Body of pancreas (tissue), 4 donors: ENCODE results near the gene GPER1. TPM values are rescaled to one million over a fixed set of nuclear protein-coding genes. Genes with fewer than 3 reads are reported as not detected.

Experiments used
- ATAC-seq: fragments of 150-250 bp; one replicate; pipeline ENCODE4 v1.9.1; 2016
- DNase-seq, 4 donors: peaks; one replicate each; pipeline ENCODE4 v3.0.0-alpha.2; 2019
- H3K27ac ChIP-seq, 4 donors: fragments of 200-600 bp; sonication (generic); 1 replicate in 3 of 4; 2 replicates in 1 of 4; pipeline versions ENCODE4 v1.5.1 to v1.6.1; 2016 to 2019; ENCODE audit warnings: mild to moderate bottlenecking in 1 of 4, mixed read lengths in 1 of 4, moderate library complexity in 1 of 4
- H3K27me3 ChIP-seq, 2 donors: fragments of 200-600 bp; sonication (generic); one replicate each; pipeline ENCODE4 v1.6.0; 2016; ENCODE audit warnings: mild to moderate bottlenecking in 1 of 2
- H3K36me3 ChIP-seq, 2 donors: fragments of 200-600 bp; sonication (generic); replicated peaks in 1 of 2; 2 replicates each; pipeline ENCODE4 v1.5.1; 2016; ENCODE audit warnings: low read depth in 2 of 2; ENCODE audit not compliant: insufficient read depth in 1 of 2
- H3K4me1 ChIP-seq: fragments of 200-600 bp; sonication (generic); one replicate; pipeline ENCODE4 v1.6.0; 2016
- H3K4me3 ChIP-seq, 2 donors: fragments of 200-600 bp; sonication (generic); 1 replicate in 1 of 2; 2 replicates in 1 of 2; pipeline ENCODE4 v1.5.1; 2016 to 2019
- H3K9me3 ChIP-seq, 3 donors: fragments of 200-600 bp; sonication (generic); 1 replicate in 2 of 3; 2 replicates in 1 of 3; pipeline ENCODE4 v1.5.1; 2016
- CTCF ChIP-seq, 7 experiments: fragments of 450-650 bp in 4 of 7; fragments of 200-600 bp in 3 of 7; sonication (generic) in 3 of 7; IDR thresholded peaks; one replicate each; pipeline ENCODE4 v1.5.1; 2016 to 2019; ENCODE audit warnings: antibody characterized with exemption in 7 of 7
- POLR2A ChIP-seq, 3 donors: fragments of 450-650 bp; IDR thresholded peaks; one replicate each; pipeline ENCODE4 v1.6.1; 2016; ENCODE audit warnings: antibody characterized with exemption in 3 of 3, mild to moderate bottlenecking in 2 of 3
- WGBS, 2 donors: methylation state at CpG; one replicate each; pipeline ENCODE4 v1.1.5; 2017; 5-methylcytosine and 5-hydroxymethylcytosine counted together
- intact Hi-C: fragments of 100-400 bp; cut with DNase I; formaldehyde crosslinking; loops from one replicate; pipeline ENCODE4 v1.15.1; 2023
- total RNA-seq, 2 donors: library from RNA; depleted of rRNA; stranded (reverse); fragments of >200 nt; gene quantifications; one replicate each; pipeline ENCODE4 v1.1.0, GENCODE V29; 2016

Gene GPER1
- total RNA-seq, 2 donors from 2014 or later, result 1.0 TPM; not detected in 1

- intact Hi-C loops, result loop anchor here (5.0 to 10.0 kb wide), 2 partner anchors 37 to 46 kb away; partner anchors contain the start of gene GPER1
- peaks cover 0 to 2% of the 10 kb centered on the region in 2 donors for H3K36me3 ChIP-seq
- H3K4me3 ChIP-seq, result no peak overlapping the region
- H3K9me3 ChIP-seq, result no peaks in the 10 kb centered on the region
- no peaks in the 10 kb centered on the region for H3K27me3 ChIP-seq
- DNase-seq (no peak), ATAC-seq (no peak)
- TF ChIP-seq POLR2A (IDR thresholded peaks at IDR 0.05) (no peak), CTCF (IDR thresholded peaks at IDR 0.05) (no peak)
- WGBS, 2 donors, result 94% methylated on average over 14 to 23 of the region's 26 CpGs
- peaks cover 4% of the 10 kb centered on the region for H3K4me1 ChIP-seq
- no peak overlapping the region for H3K27ac ChIP-seq
Measured at GRCh38 chr7:1130021-1130990, 42.4 kb downstream of the GPER1 start.

- WGBS, 2 donors, result 30 to 32% methylated on average over 2 of the region's 2 CpGs
- no peaks in the 10 kb centered on the region for H3K9me3 ChIP-seq
- ATAC-seq, result no peak
- H3K4me1 ChIP-seq, result peaks cover 5% of the 10 kb centered on the region
- intact Hi-C loops, result loop anchor here (5.0 to 10.0 kb wide), 2 partner anchors 36 to 47 kb away; partner anchors contain the start of gene GPER1
- no peak for TF ChIP-seq POLR2A (IDR thresholded peaks at IDR 0.05)
- no peak for TF ChIP-seq CTCF (IDR thresholded peaks at IDR 0.05)
- no peak overlapping the region for H3K4me3 ChIP-seq
- H3K27me3 ChIP-seq, result no peaks in the 10 kb centered on the region
- no peak overlapping the region for H3K27ac ChIP-seq
- H3K36me3 ChIP-seq, result peaks cover 0 to 2% of the 10 kb centered on the region in 2 donors
- DNase-seq, result no peak
Measured at GRCh38 chr7:1131471-1132265, 43.8 kb downstream of the GPER1 start.

GRCh38 chr7:1134951-1135350 is 47.0 kb downstream of the GPER1 start:
- ATAC-seq (no peak), DNase-seq (no peak)
- no peak for TF ChIP-seq CTCF (IDR thresholded peaks at IDR 0.05)
- no peak for TF ChIP-seq POLR2A (IDR thresholded peaks at IDR 0.05)
- Histone ChIP-seq H3K4me3 (no peak overlapping the region), H3K36me3 (no peaks in the 10 kb centered on the region), H3K27me3 (no peaks in the 10 kb centered on the region), H3K27ac (no peak overlapping the region), H3K9me3 (no peaks in the 10 kb centered on the region), H3K4me1 (peaks cover 18% of the 10 kb centered on the region)
- intact Hi-C loops, result loop anchor here (5.0 to 10.0 kb wide), 2 partner anchors 32 to 50 kb away; partner anchors contain the start of gene GPER1
- WGBS, 2 donors, result 52 to 60% methylated on average over 7 of the region's 7 CpGs

GRCh38 chr7:1136841-1137516 is 49.1 kb downstream of the GPER1 start:
- DNase-seq (no peak), ATAC-seq (no peak)
- H3K36me3 ChIP-seq, result no peaks in the 10 kb centered on the region
- 12 to 13% methylated on average over 9 of the region's 9 CpGs for WGBS, 2 donors
- TF ChIP-seq POLR2A (IDR thresholded peaks at IDR 0.05), result no peak
- TF ChIP-seq CTCF (IDR thresholded peaks at IDR 0.05), result no peak
- peaks cover 14% of the 10 kb centered on the region for H3K4me1 ChIP-seq
- intact Hi-C loops, result loop anchor here (10.0 kb wide), 1 partner anchor 52 kb away; the partner anchor contains the start of gene GPER1
- peak overlapping the region; percentile 81 to 100 for H3K4me3 ChIP-seq
- no peaks in the 10 kb centered on the region for H3K9me3 ChIP-seq
- no peaks in the 10 kb centered on the region for H3K27me3 ChIP-seq
- H3K27ac ChIP-seq, result peak overlapping the region in 1 of 4 donors; percentile 85
